Measurements from ENCODE around the gene RGS6. TPM values are rescaled to one million over a fixed set of nuclear protein-coding genes. Genes with fewer than 3 reads are reported as not detected.

The RGS6 gene
- total RNA-seq, 1 donor from 2014 or later, result not detected

- H3K4me3 Mint-ChIP-seq, result no peak overlapping the region
- H3K4me1 Mint-ChIP-seq, result no peaks in the 10 kb centered on the region
- ChIA-PET POLR2A (no interaction called here), CTCF (no interaction called here)
- ATAC-seq (ENCODE audit: low read depth) (no peak), DNase-seq (no peak)
- intact Hi-C loops (cut with micrococcal nuclease), result no loop called here
- H3K27me3 Mint-ChIP-seq, result peaks cover 31% of the 10 kb centered on the region
- no peak for TF ChIP-seq CTCF (IDR thresholded peaks at IDR 0.05)
- no peaks in the 10 kb centered on the region for H3K36me3 Mint-ChIP-seq (ENCODE audit: low read depth)
- H3K27ac Mint-ChIP-seq, result no peak overlapping the region
- peaks cover 8% of the 10 kb centered on the region for H3K9me3 Mint-ChIP-seq
Measured at GRCh38 chr14:72045885-72046284, 113.7 kb downstream of the RGS6 start.

GRCh38 chr14:72049462-72049861 lies 117.2 kb downstream of the RGS6 start:
- CTCF ChIA-PET, result no interaction called here
- intact Hi-C loops (cut with micrococcal nuclease), result no loop called here
- H3K9me3 Mint-ChIP-seq, result no peaks in the 10 kb centered on the region
- peaks cover 23% of the 10 kb centered on the region for H3K27me3 Mint-ChIP-seq
- DNase-seq (no peak), ATAC-seq (ENCODE audit: low read depth) (no peak)
- POLR2A ChIA-PET, result no interaction called here
- no peak for TF ChIP-seq CTCF (IDR thresholded peaks at IDR 0.05)
- H3K4me1 Mint-ChIP-seq, result no peaks in the 10 kb centered on the region
- no peak overlapping the region for H3K4me3 Mint-ChIP-seq
- H3K27ac Mint-ChIP-seq, result no peak overlapping the region
- no peaks in the 10 kb centered on the region for H3K36me3 Mint-ChIP-seq (ENCODE audit: low read depth)

- DNase-seq (no peak), ATAC-seq (ENCODE audit: low read depth) (no peak)
- no peak for TF ChIP-seq CTCF (IDR thresholded peaks at IDR 0.05)
- Mint-ChIP-seq H3K36me3 (ENCODE audit: low read depth) (no peaks in the 10 kb centered on the region), H3K4me1 (no peaks in the 10 kb centered on the region), H3K9me3 (no peaks in the 10 kb centered on the region), H3K27me3 (peaks cover 25% of the 10 kb centered on the region), H3K4me3 (no peak overlapping the region), H3K27ac (no peak overlapping the region)
- ChIA-PET POLR2A (no interaction called here), CTCF (no interaction called here)
- intact Hi-C loops (cut with micrococcal nuclease), result no loop called here
Measured at GRCh38 chr14:72052356-72052755, 120.1 kb downstream of the RGS6 start.

- H3K4me3 Mint-ChIP-seq, result no peak overlapping the region
- ATAC-seq (ENCODE audit: low read depth) (no peak), DNase-seq (no peak)
- ChIA-PET POLR2A (no interaction called here), CTCF (no interaction called here)
- no peak overlapping the region for H3K27ac Mint-ChIP-seq
- H3K9me3 Mint-ChIP-seq, result no peaks in the 10 kb centered on the region
- intact Hi-C loops (cut with micrococcal nuclease), result no loop called here
- H3K4me1 Mint-ChIP-seq, result no peaks in the 10 kb centered on the region
- H3K27me3 Mint-ChIP-seq, result peaks cover 26% of the 10 kb centered on the region
- no peak for TF ChIP-seq CTCF (IDR thresholded peaks at IDR 0.05)
- no peaks in the 10 kb centered on the region for H3K36me3 Mint-ChIP-seq (ENCODE audit: low read depth)
Measured at GRCh38 chr14:72053651-72054050, 121.4 kb downstream of the RGS6 start.

- CTCF ChIA-PET, result no interaction called here
- TF ChIP-seq CTCF (IDR thresholded peaks at IDR 0.05), result no peak
Measured at GRCh38 chr14:72054911-72055310, 122.7 kb downstream of the RGS6 start.

More at GRCh38 chr14:72054911-72055310, 122.7 kb downstream of the RGS6 start:
- Mint-ChIP-seq H3K4me3 (no peak overlapping the region), H3K9me3 (no peaks in the 10 kb centered on the region), H3K4me1 (no peaks in the 10 kb centered on the region), H3K27me3 (peaks cover 22% of the 10 kb centered on the region), H3K27ac (no peak overlapping the region), H3K36me3 (ENCODE audit: low read depth) (no peaks in the 10 kb centered on the region)
- POLR2A ChIA-PET, result no interaction called here
- ATAC-seq (ENCODE audit: low read depth) (no peak), DNase-seq (no peak)
- intact Hi-C loops (cut with micrococcal nuclease), result no loop called here
